Sigmoid colon (tissue), 4 donors: ENCODE results near the gene VMP1.

Experiments used
- POLR2A ChIP-seq, 2 donors: fragments of 450-650 bp; IDR thresholded peaks; one replicate each; pipeline ENCODE4 v1.6.1; 2016; ENCODE audit warnings: antibody characterized with exemption in 2 of 2, mild to moderate bottlenecking in 2 of 2, moderate library complexity in 2 of 2
- POLR2AphosphoS5 ChIP-seq, 4 donors: sonication (generic); formaldehyde crosslinking; IDR thresholded peaks; one replicate each; pipeline ENCODE4 v1.6.1; 2017; ENCODE audit warnings: antibody characterized with exemption in 4 of 4
- TF ChIP-seq, protein P1 (sequence below), 4 experiments: fragments of 450-650 bp in 3 of 4; fragments of 200-600 bp in 1 of 4; IDR thresholded peaks; one replicate each; pipeline ENCODE4 v1.5.1; 2016 to 2019; ENCODE audit warnings: antibody characterized with exemption in 4 of 4, mild to moderate bottlenecking in 3 of 4, moderate library complexity in 2 of 4

DNA sequence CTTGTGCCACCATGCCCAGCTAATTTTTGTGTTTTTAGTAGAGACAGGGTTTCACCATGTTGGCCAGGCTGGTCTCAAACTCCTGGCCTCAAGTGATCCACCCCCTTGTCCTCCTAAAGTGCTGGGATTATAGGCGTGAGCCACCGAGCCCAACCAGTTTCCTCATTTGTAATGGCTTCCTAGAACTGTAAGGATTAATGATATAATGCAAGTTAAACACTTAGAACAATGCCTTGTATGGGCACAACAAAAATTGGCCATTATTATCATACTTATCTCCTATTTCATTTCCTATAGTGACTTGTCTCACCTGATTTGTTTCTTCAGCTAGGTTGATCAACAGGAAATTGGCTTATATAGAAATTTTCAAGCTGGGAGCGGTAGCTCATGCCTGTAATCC, 171.2 kb downstream of the VMP1 start:
- TF ChIP-seq, protein P1, sequence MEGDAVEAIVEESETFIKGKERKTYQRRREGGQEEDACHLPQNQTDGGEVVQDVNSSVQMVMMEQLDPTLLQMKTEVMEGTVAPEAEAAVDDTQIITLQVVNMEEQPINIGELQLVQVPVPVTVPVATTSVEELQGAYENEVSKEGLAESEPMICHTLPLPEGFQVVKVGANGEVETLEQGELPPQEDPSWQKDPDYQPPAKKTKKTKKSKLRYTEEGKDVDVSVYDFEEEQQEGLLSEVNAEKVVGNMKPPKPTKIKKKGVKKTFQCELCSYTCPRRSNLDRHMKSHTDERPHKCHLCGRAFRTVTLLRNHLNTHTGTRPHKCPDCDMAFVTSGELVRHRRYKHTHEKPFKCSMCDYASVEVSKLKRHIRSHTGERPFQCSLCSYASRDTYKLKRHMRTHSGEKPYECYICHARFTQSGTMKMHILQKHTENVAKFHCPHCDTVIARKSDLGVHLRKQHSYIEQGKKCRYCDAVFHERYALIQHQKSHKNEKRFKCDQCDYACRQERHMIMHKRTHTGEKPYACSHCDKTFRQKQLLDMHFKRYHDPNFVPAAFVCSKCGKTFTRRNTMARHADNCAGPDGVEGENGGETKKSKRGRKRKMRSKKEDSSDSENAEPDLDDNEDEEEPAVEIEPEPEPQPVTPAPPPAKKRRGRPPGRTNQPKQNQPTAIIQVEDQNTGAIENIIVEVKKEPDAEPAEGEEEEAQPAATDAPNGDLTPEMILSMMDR (IDR thresholded peaks at IDR 0.05), result no peak
- TF ChIP-seq POLR2A (IDR thresholded peaks at IDR 0.05) (no peak), POLR2AphosphoS5 (IDR thresholded peaks at IDR 0.05) (no peak)
